Measurements from ENCODE around the gene CIAO3.

CIAO3 gene

GRCh38 chr16:721765-722540 lies 18.8 kb downstream of the CIAO3 start:
- no peaks in the 10 kb centered on the region for H3K9me3 ChIP-seq (ENCODE audit: control insufficient read depth, insufficient read depth, low read length)
- no peak overlapping the region; the same call in 1 of the 2 replicates for H3K9ac ChIP-seq (ENCODE audit: low read depth, low read length)
- H3K4me1 ChIP-seq (ENCODE audit: insufficient read depth, low read length), result peaks cover 4% of the 10 kb centered on the region; the same call in 1 of the 2 replicates
- H3K36me3 ChIP-seq (ENCODE audit: insufficient read depth, low read length), result no peaks in the 10 kb centered on the region

GRCh38 chr16:720990-721764 lies 19.6 kb downstream of the CIAO3 start, which contains the start of gene ANTKMT:
Gene ANTKMT (plus strand): TSS chr16:721146. CDS start chr16:721275, 129 bp downstream.
- peaks cover 4% of the 10 kb centered on the region; the same call in 1 of the 2 replicates for H3K4me1 ChIP-seq (ENCODE audit: insufficient read depth, low read length)
- H3K9me3 ChIP-seq (ENCODE audit: control insufficient read depth, insufficient read depth, low read length), result no peaks in the 10 kb centered on the region
- H3K9ac ChIP-seq (ENCODE audit: low read depth, low read length), result peak within 1 kb of the TSS; percentile 85
- H3K36me3 ChIP-seq (ENCODE audit: insufficient read depth, low read length), result no peaks in the 10 kb centered on the region

- peak overlapping the region; percentile 85 for H3K9ac ChIP-seq (ENCODE audit: low read depth, low read length)
- H3K9me3 ChIP-seq (ENCODE audit: control insufficient read depth, insufficient read depth, low read length), result no peaks in the 10 kb centered on the region
- peaks cover 4% of the 10 kb centered on the region; the same call in 1 of the 2 replicates for H3K4me1 ChIP-seq (ENCODE audit: insufficient read depth, low read length)
- no peaks in the 10 kb centered on the region for H3K36me3 ChIP-seq (ENCODE audit: insufficient read depth, low read length)
These were observed 20.3 kb downstream of the CIAO3 start for GRCh38 chr16:720447-720989.

- Histone ChIP-seq H3K9ac (ENCODE audit: low read depth, low read length) (peak overlapping the region; percentile 85; the same call in 1 of the 2 replicates), H3K9me3 (ENCODE audit: control insufficient read depth, insufficient read depth, low read length) (no peaks in the 10 kb centered on the region), H3K4me1 (ENCODE audit: insufficient read depth, low read length) (peaks cover 4% of the 10 kb centered on the region; the same call in 1 of the 2 replicates), H3K36me3 (ENCODE audit: insufficient read depth, low read length) (no peaks in the 10 kb centered on the region)
These were observed 20.9 kb downstream of the CIAO3 start for GRCh38 chr16:719815-720446.

GRCh38 chr16:718922-719321 lies 21.9 kb downstream of the CIAO3 start:
- Histone ChIP-seq H3K9me3 (ENCODE audit: control insufficient read depth, insufficient read depth, low read length) (no peaks in the 10 kb centered on the region), H3K4me1 (ENCODE audit: insufficient read depth, low read length) (peaks cover 4% of the 10 kb centered on the region; the same call in 1 of the 2 replicates), H3K9ac (ENCODE audit: low read depth, low read length) (no peak overlapping the region), H3K36me3 (ENCODE audit: insufficient read depth, low read length) (no peaks in the 10 kb centered on the region)

GRCh38 chr16:718389-718788 lies 22.4 kb downstream of the CIAO3 start:
- Histone ChIP-seq H3K36me3 (ENCODE audit: insufficient read depth, low read length) (no peaks in the 10 kb centered on the region), H3K9ac (ENCODE audit: low read depth, low read length) (no peak overlapping the region), H3K9me3 (ENCODE audit: control insufficient read depth, insufficient read depth, low read length) (no peaks in the 10 kb centered on the region), H3K4me1 (ENCODE audit: insufficient read depth, low read length) (peaks cover 4% of the 10 kb centered on the region; the same call in 1 of the 2 replicates)

- Histone ChIP-seq H3K4me1 (ENCODE audit: insufficient read depth, low read length) (peaks cover 4% of the 10 kb centered on the region; the same call in 1 of the 2 replicates), H3K9me3 (ENCODE audit: control insufficient read depth, insufficient read depth, low read length) (no peaks in the 10 kb centered on the region), H3K9ac (ENCODE audit: low read depth, low read length) (no peak overlapping the region), H3K36me3 (ENCODE audit: insufficient read depth, low read length) (no peaks in the 10 kb centered on the region)
These were observed 23.1 kb downstream of the CIAO3 start for GRCh38 chr16:717450-718245.

GRCh38 chr16:716768-717325 lies 23.9 kb downstream of the CIAO3 start:
- H3K9me3 ChIP-seq (ENCODE audit: control insufficient read depth, insufficient read depth, low read length), result no peaks in the 10 kb centered on the region
- H3K36me3 ChIP-seq (ENCODE audit: insufficient read depth, low read length), result no peaks in the 10 kb centered on the region
- H3K4me1 ChIP-seq (ENCODE audit: insufficient read depth, low read length), result peaks cover 4% of the 10 kb centered on the region; the same call in 1 of the 2 replicates
- no peak overlapping the region for H3K9ac ChIP-seq (ENCODE audit: low read depth, low read length)

- H3K4me1 ChIP-seq (ENCODE audit: insufficient read depth, low read length), result peaks cover 4% of the 10 kb centered on the region; the same call in 1 of the 2 replicates
- no peaks in the 10 kb centered on the region for H3K36me3 ChIP-seq (ENCODE audit: insufficient read depth, low read length)
- no peaks in the 10 kb centered on the region for H3K9me3 ChIP-seq (ENCODE audit: control insufficient read depth, insufficient read depth, low read length)
- H3K9ac ChIP-seq (ENCODE audit: low read depth, low read length), result peak overlapping the region; percentile 68; the same call in 1 of the 2 replicates
These were observed 24.6 kb downstream of the CIAO3 start for GRCh38 chr16:716200-716568.

- H3K4me1 ChIP-seq (ENCODE audit: insufficient read depth, low read length), result peaks cover 4% of the 10 kb centered on the region; the same call in 1 of the 2 replicates
- H3K9me3 ChIP-seq (ENCODE audit: control insufficient read depth, insufficient read depth, low read length), result no peaks in the 10 kb centered on the region
- H3K36me3 ChIP-seq (ENCODE audit: insufficient read depth, low read length), result no peaks in the 10 kb centered on the region
- H3K9ac ChIP-seq (ENCODE audit: low read depth, low read length), result peak overlapping the region; percentile 68
These were observed 25.2 kb downstream of the CIAO3 start for GRCh38 chr16:715477-716199.

GRCh38 chr16:714558-715476 lies 26.0 kb downstream of the CIAO3 start, which contains the start of gene METRN:
Gene METRN (plus strand): TSS chr16:715118. CDS start chr16:715290, 172 bp downstream.
- Histone ChIP-seq H3K36me3 (ENCODE audit: insufficient read depth, low read length) (no peaks in the 10 kb centered on the region), H3K4me1 (ENCODE audit: insufficient read depth, low read length) (peaks cover 4% of the 10 kb centered on the region; the same call in 1 of the 2 replicates), H3K9ac (ENCODE audit: low read depth, low read length) (peak within 1 kb of the TSS; percentile 68), H3K9me3 (ENCODE audit: control insufficient read depth, insufficient read depth, low read length) (no peaks in the 10 kb centered on the region)

GRCh38 chr16:714079-714478 lies 26.7 kb downstream of the CIAO3 start:
- Histone ChIP-seq H3K9ac (ENCODE audit: low read depth, low read length) (no peak overlapping the region; the same call in 1 of the 2 replicates), H3K9me3 (ENCODE audit: control insufficient read depth, insufficient read depth, low read length) (no peaks in the 10 kb centered on the region), H3K4me1 (ENCODE audit: insufficient read depth, low read length) (peaks cover 4% of the 10 kb centered on the region; the same call in 1 of the 2 replicates)

More at GRCh38 chr16:714079-714478, 26.7 kb downstream of the CIAO3 start:
- no peaks in the 10 kb centered on the region for H3K36me3 ChIP-seq (ENCODE audit: insufficient read depth, low read length)
